SIG-M5 (cell line): ENCODE results near the gene MED15.
"Not testable (repeated sequence)": the region's sequence is repeated elsewhere in the genome, so short reads cannot be mapped to it uniquely, and the experiment has no call there.

Experiments used
- DNase-seq: peaks from one replicate; lab custom pipeline; 2025; lab: John Stamatoyannopoulos, UW

The MED15 gene

DNA sequence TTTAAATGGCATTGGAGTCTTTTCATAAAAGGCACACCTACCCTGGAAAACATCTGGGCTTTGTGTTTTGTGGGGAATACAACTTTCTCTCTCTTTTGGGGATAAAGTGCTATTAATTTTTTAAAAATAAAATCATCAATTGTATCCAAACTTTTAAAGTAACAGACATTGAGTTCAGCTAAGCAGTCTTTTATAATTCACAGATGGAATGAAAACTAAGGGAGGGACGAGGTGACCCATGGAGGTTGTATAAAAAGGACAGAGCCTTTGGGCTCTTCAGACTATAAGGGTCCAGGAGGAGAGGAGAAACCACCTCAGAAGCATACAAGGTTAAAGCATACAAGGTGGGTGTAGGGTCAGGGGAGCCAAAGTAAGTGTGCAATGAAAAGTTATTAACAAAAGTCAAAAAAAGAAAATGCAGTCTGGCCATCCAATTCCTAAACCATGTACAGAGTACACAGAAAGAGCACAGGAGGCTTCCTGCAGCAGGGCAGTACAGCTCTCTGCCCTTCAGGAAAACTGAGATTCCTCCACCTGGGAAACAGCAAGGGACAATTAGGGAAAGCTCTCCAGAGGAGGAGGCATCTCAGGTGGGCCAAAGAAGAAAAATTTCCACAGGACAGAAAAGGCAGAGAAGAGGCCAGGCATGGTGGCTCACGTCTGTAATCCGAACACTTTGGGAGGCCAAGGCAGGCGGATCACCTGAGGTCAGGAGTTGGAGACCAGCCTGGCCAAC is 22.3 kb upstream of the MED15 start:
- DNase-seq, result no peak

DNA sequence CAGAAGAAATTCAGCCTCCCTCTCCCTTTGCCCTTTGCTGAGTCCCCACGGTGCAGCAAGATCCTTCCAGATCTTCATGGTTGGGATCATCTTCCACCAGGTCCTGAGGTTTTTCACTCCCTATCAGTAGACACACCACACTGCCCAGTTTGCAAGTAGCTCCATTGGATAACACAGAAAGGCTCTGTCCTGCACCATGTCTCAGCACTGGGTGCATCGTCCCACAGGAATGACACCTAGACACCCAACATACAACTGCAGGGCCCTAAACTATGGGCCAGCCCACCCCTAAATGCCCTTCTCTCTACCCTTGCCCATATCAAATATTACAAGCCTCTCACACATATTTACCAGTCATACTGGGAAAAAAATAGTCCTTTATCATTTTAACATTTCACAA is 21.2 kb upstream of the MED15 start:
- no peak for DNase-seq

DNA sequence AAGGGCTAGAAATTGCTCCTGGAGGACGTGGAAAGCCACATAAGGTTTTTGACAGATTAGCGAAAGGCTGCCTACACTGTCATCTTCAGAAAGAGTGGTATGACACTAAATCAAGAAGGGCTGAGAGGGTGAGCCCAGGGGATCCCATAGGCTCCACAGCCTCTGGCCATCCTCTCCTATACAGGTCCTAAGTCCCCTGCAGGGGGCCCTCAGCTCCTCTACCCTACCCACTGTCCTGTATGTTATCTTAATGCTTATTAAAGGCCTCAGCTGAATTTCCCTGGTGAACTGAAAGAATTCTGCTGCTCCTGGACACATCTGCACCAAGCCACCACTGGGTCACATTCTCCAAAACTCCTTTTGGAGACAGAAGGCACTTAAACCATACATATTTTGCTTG is 19.7 kb upstream of the MED15 start:
- DNase-seq, result no peak

DNA sequence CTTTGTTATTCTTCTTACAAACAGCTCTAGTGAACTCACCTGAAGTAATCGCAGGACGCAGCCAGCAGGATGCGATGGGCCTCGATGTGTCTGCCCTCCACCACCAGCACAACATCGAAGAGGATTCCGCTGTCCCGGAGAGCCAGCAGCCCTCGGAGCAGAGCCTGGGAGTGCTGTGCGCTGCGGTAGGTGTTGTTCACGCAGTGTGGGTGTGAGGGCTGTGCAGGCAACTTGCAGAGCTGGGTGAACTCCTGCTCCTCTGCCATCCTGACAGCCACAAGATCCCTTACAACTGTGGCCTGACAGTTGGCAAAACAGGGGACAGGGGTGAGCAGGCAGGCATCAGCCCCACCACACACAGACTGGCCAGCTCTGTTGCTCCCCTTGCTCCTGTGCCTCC is 18.5 kb upstream of the MED15 start:
- DNase-seq, result no peak

DNA sequence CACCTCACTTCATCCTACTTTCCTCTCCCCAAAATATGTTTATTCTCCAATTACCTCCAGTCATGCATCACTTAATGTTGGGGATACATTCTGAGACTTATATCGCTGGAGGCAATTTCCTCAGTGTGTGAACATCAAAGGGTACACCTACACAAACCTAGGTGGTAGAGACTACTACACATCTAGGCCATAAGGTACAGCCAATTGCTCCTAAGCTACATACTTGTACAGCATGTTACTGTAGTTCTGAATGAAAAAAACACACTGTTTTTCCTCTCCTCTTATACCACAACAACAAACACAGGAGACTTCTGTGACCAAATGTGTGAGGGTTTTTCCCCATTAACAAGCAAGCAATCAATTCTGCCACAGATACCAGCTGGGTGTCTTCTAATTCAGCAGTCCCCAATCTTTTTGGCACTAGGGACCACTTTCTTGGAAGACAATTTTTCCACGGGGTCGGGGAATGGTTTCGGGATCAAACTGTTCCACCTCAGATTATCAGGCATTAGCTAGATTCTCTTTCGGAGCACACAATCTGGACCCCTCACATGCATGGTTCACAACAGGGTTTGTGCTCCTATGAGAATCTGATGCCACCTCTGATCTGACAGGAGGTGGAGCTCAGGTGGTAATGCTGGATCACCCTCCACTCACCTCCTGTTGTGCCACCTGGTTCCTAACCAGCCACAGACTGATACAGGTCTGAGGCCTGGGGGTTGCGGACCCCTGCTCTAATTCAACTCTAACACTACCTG is 17.0 kb upstream of the MED15 start:
- no peak for DNase-seq

DNA sequence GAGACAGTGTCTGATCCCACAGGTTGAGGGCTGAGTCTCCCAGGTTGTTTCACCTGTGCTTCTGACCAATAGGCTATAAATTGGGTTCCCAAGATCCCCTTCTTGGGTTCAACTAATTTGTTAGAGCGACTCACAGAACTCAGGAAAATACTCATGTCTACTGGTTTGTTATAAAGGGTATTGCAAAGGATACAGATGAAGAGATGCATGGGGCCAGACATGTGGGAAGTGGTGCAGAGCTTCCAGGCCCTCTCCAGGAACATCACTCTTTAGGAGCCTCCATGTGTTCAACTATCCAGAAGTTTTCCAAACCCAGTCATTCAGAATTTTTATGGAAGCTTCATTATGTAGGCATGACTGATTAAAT is 16.5 kb upstream of the MED15 start:
- DNase-seq, result no peak

DNA sequence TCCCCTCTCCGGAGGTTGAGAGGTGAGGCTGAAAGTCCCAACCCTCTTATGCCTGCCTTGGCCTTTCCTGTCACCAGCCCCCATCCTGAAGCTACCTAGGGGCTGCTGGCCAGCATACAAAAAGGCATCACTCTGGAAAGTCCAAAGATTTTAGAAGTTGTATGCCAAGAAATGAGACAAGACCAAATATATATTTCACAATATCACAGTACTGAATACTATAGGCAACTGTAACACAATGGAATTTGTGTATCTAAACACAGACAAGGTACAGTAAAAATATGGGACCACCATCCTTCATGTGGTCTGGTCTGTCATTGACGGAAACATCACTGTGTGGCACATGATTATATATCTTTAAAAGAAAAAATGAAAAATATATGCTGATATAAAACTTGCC is 16.1 kb upstream of the MED15 start:
- DNase-seq, result no peak

DNA sequence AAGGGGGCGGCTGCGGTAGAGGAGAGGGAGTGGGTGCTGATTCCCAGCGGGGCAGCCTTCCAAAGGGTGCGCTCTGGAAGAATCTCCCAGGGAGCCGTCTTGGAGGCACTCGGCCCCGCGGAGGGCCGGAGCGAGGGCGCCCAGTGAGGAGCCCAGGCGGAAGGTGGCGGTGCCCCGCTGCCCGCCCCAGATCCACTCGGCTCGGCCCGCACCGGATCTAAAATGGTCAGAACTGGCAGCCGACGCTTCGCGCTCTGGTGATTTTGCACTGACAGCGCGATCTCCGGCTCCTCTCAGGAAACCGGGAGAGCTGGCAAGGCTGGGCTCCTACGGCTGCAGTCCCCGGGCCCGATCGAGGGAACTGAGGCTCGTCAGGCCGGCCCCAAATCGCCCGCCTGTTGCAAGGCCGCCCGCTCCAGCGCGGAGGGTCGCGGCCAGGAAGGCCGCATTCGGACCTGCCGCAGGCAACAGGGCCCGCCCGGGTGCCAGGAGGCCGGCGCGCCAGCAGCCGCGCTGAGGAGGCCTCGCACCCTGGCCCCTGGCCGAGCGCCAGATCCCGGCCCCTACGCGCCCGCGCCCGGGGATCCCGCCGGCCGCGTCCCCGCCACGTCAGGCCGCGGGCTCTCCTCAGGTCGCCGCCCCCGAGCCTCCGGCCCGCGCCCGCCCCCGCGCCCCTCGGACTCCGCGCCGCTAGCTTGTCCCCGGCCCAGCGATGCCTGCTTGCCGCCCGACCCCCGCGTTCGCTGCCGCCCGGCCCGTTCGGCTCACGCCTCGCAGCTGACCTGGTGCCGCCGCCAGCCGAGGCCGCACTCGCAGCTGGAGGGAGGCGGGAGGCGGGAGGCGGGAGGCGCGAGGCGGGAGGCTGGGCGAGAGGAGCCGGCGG is 12.2 kb upstream of the MED15 start, which contains the start of gene KLHL22:
TSS of gene KLHL22 (minus strand) at position 818 of the 883 bp plus-strand sequence. CDS start 6,584 bp downstream, outside the sequence.
- DNase-seq, result no peak

DNA sequence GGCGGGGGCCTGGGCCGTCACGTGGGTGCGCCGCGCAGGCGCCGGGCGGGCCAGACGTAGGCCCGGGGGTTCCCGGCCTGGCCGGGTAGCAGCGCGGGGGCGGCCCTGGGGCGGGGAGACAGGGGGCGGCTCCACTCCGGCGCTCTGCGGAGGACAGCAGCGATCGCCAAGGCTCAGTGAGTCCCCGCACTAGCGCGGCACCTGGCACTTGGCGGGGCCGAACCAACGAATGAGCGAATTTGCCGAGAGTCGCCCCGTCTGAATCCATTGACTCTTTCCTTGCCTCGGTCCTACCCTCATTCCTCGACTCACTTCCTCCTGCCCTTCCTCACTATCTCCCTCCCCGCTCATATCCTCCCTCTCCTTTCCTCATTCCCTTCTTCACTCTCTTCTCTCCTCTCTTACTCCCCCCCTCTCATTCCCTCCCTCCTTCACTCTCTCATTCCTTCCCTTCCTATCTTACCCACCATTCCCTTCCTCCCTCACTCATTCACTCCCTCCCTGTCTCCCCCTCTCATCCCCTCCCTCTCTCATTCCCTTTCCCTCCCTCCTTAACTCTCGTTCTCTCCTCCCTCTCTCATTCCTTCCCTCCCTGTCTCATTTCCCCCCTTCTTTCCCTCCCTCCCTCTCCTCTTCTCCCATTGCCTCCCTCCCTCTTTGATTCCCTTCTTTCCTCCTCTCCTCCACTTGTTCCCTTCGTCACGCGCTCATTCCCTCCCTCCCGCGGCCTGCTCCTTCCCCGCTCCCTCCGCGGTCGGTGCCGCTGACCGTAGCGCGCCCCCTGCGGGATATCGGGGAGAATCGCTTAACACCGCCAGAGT is 11.3 kb upstream of the MED15 start:
- DNase-seq, result no peak

DNA sequence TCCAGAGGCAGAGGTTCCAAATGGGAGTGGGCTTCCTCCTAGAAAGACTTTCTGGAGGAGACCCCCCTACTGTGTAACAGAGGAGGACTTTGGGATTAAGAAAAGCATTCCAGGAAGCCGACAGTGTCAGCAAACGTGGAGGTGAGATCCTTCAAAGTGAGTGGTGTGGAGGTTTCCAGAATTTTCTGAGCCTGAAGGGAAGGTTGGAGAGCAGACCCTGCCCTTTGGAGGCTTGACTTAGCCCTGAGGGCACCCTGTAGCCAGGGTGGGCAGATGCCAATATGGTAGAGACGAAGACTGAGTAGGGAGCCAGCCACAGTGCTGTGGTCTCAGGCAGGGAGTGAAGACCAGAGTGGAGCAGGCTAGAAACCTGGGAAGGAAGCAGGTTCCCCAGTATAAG is 10.0 kb upstream of the MED15 start:
- no peak for DNase-seq

DNA sequence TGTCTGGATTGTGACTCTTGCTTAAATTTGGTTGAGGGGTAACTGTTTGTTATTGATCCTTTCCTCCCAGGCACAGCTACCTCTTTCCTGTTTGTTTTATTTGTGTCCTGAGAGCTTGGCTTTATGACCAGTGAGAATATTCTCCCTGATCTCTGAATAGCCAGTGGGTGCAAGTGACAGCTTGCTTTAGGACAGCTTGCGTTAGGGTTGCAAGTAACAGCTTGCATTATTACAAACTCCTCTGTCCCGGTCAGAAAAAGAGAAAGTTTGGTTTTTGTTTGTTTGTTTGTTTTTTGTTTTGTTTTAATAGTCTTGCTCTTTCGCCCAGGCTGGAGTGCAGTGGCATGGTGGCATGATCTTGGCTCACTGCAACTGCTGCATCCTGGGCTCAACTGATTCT is 8.5 kb upstream of the MED15 start:
- DNase-seq, result no peak

DNA sequence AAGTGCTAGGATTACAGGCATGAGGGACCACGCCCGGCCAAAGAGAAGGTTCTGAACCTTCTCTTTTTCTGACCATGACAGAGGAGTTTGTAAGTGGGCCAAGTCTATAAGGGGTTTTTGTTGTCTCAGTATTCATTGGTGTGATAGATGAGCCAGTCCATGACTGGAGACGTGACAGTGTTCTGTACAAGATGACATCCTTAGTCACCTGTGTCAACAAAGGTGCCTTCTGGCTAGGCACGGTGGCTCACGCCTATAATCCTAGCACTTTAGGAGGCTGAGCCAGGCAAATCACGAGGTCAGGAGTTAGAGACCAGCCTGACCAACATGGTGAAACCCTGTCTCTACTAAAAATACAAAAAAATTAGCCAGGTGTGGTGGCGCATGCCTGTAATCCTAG is 7.6 kb upstream of the MED15 start:
- DNase-seq, result no peak

DNA sequence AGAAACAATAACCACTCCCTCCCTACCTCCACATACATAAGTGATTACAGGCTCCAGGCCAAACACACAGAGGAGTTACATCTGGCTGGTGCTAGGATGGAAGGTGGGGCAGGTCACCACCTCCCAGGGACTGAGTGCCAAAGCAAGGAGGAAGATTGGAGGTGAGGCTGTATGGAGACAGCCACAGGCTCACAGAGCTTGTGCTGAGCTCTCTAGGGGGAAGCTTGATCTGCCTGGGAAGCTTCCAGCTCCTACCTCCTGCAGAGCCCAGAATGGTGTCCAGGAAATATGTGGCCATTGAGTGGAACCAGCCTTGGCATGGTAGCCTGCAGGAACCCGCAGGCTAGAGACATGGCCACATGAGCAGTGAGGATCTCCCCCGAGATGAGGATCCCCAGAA is 3.6 kb upstream of the MED15 start:
- DNase-seq, result no peak

DNA sequence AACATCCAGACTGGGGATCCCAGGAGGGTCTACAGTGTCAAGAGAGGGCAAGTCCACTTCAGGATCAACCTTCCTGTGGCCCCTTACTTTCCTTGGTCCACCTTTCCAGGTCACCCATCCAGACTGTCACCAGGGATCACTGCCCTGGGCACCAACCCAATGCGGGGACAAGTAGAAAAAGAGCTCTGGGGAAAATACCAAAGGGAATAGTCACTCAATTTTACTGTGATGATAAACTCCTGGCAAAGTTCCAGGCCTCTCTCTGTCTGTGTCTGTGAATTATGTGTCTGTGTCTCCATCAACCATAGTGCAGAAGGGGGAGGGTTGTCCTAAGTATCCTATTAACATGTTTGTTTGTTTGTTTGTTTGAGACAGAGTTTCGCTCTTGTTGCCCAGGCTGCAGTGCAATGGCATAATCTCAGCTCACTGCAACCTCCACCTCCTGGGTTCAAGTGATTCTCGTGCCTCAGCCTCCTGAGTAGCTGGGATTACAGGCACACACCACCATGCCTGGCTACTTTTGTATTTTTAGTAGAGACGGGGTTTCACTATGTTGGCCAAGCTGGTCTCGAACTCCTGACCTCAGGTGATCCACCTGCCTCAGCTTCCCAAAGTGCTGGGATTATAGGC is 3.0 kb upstream of the MED15 start:
- DNase-seq, result not testable (repeated sequence)

DNA sequence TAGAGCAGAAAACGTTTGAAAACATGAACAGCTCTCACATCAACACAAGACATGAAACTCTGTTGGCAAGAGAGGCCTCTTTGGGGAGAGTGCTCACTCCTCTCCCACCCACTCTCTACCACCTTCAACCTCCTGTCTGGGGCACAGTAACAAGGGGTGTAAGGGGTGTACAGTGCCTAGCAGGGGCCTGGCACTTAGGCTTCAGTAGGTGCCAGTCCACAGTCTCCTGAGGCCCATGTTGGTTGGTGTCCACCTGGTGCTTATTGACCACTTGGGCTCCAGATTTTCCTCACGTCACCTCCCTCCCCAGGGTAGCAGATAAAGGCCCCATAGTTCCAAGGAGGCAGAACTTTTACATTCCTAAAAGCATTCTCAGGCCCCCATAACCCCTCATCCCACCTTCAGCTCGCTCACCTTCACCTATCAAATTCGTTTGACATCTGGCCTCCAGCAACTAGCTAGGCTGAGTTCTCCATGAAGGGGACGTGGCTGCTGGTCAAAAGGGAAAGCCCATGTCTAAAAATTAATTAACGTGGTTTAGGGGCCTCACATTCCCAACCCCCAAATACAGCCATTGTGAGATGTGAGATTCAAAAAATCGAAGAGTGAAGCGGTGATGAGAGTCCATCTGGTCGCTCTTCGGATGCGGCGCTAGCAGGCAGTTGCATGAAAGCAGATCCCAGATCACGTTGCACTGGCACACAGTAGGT is 712 bp upstream of the MED15 start:
- no peak for DNase-seq

DNA sequence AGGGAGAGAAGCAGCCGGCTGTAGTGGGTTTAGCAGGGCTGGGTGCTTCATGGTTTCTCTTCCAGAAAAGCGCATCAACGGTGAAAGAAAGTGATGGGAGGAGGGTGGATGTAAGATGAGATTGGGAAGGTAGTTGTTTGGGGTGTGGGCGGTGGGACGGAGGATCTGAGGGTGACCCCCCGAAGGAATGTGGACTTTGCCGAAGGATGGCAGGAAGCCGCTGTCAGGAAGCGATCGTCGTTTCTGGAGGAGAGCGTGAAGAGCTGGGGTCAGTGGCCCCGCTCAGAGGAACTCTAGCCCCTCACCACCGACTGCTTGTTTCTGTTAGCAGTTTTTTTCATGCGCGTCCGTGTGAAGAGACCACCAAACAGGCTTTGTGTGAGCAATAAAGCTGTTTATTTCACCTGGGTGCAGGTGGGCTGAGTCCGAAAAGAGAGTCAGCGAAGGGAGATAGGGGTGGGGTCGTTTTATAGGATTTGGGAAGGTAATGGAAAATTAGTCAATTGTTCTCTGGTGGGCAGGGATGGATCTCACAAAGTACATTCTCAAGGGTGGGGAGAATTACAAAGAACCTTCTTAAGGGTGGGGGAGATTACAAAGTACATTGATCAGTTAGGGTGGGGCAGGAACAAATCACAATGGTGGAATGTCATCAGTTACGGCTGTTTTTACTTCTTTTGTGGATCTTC is 801 bp downstream of the MED15 start:
- not testable (repeated sequence) for DNase-seq

DNA sequence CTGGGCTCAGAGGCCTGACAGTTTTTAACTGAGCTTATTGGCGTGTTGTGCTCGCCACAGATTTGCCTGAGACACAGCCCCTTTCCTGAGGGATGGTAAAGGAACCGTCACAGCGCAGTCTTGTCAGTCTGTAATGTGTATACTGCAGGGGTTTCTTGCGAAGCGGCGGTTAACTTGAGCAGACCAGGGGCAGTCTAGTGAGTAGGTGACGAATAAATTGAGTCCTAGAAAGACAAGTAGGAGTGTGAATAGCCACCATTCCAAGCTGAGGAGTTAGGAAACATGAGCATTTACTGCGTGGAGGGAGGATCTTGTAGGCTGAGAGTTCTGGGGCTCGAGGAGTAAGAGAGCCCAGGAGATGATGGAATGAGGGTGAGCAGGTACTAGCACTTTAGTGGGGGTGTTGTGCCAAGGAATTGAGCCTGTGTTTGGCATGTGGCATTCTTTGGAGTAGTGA is 1.4 kb downstream of the MED15 start:
- no peak for DNase-seq

DNA sequence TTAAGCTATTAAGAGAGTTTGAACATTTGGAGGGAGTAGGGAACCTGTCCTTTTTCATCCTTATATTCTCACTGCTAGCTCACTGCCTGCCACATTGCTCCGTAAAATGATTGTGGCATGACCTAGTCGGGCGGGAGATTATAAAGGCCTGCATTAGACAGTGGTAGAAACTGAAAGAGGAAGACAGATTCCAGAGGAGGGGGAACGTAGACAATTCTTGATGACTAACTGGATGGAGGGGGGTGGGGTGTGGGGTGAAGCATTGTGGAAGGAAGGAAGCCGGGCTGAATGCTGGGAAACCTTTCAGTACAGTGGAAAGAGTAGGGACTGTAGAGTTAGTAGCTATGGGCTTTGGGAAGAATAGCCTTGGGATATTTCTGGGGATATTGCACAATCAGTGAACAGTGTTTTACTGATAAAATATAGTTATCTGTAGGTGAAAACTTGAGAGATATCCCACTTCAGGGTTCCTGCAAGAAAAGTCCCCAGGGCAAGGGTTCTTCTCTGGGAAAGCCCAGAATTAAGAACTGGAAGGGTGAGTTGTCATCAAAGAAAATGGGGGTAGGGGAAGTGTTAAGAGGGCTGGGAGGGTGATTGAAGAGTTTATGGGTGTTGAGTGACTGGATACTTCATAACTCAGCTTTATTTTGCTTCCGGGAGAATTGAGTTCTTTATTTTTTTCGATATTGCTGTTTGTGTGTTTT is 2.1 kb downstream of the MED15 start:
- DNase-seq, result peak; percentile 77
